Tibial nerve (tissue), 4 donors: ENCODE measurements around the gene ADAMTS2.

ENCODE experiments used
- CTCF ChIP-seq, 5 experiments: fragments of 200-600 bp in 3 of 5; fragments of 450-650 bp in 2 of 5; sonication (generic) in 3 of 5; IDR thresholded peaks; one replicate each; pipeline ENCODE4 v1.5.1; 2016 to 2019; ENCODE audit warnings: antibody characterized with exemption in 5 of 5, mild to moderate bottlenecking in 3 of 5, moderate library complexity in 2 of 5
- EP300 ChIP-seq, 2 donors: sonication (generic); formaldehyde crosslinking; IDR thresholded peaks; one replicate each; pipeline ENCODE4 v1.6.1; 2017; ENCODE audit warnings: antibody characterized with exemption in 2 of 2, mild to moderate bottlenecking in 1 of 2
- POLR2A ChIP-seq, 2 donors: fragments of 450-650 bp; IDR thresholded peaks; one replicate each; pipeline ENCODE4 v1.6.1; 2017; ENCODE audit warnings: antibody characterized with exemption in 2 of 2, mild to moderate bottlenecking in 2 of 2, moderate library complexity in 2 of 2

DNA sequence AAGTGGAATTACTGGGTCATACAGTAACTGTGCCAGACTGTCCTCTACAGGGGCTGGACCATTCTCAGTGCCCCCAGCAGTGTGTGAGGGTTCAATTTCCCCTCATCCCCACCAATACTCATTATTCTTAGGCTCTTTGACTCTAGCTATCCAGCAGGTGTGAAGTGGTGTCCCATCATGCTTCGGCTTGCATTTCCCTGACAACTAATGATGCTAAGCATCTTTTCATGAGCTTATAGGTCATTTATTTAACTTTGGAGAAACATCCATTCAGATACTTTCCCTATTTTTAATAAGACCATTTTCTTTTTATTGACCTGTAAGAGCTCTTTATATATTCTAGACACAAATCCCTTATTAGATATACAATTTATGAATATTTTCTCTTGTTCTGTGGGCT, 63.6 kb downstream of the ADAMTS2 start:
- TF ChIP-seq EP300 (IDR thresholded peaks at IDR 0.05) (no peak), CTCF (IDR thresholded peaks at IDR 0.05) (no peak), POLR2A (IDR thresholded peaks at IDR 0.05) (no peak)
